WTC11 (cell line): ENCODE results near the gene CASP6. TPM values are rescaled to one million over a fixed set of nuclear protein-coding genes. Genes with fewer than 3 reads are reported as not detected.

Experiments
- ATAC-seq: fragments of 200-7000 bp; cut with Tn5 transposase; 2 replicates; pipeline ENCODE4 v1.10.0; 2021; ENCODE audit warnings: mild to moderate bottlenecking, moderate library complexity
- CTCF ChIA-PET: fragments of 300-600 bp; sonication (Branson Sonifier 250); formaldehyde crosslinking; loops from one replicate; lab custom pipeline; 2021; ENCODE audit warnings: antibody characterized with exemption; lab: Charles Lee
- POLR2A ChIA-PET: fragments of 350-600 bp; sonication (Branson Sonifier 250); formaldehyde crosslinking; loops from one replicate; lab custom pipeline; 2021; ENCODE audit warnings: antibody characterized with exemption; lab: Charles Lee
- DNase-seq: peaks from one replicate; pipeline ENCODE4 v3.0.0; 2021; ENCODE audit warnings: low spot score
- H3K27ac Mint-ChIP-seq: 2 replicates; pipeline ENCODE4 v1.8.0; 2021; ENCODE audit warnings: mixed read lengths
- H3K27me3 Mint-ChIP-seq: 2 replicates; pipeline ENCODE4 v1.8.0; 2021; ENCODE audit warnings: low read depth, mild to moderate bottlenecking, moderate library complexity, mixed read lengths
- H3K36me3 Mint-ChIP-seq: 2 replicates; pipeline ENCODE4 v1.8.0; 2021; ENCODE audit warnings: mixed read lengths
- H3K4me1 Mint-ChIP-seq: 2 replicates; pipeline ENCODE4 v1.8.0; 2022; ENCODE audit warnings: mixed read lengths
- H3K4me3 Mint-ChIP-seq: 2 replicates; pipeline ENCODE4 v1.8.0; 2021; ENCODE audit warnings: mild to moderate bottlenecking, moderate library complexity, mixed read lengths
- H3K9me3 Mint-ChIP-seq: 2 replicates; pipeline ENCODE4 v1.8.0; 2021; ENCODE audit warnings: mixed read lengths
- CREM ChIP-seq: sonication (generic); formaldehyde crosslinking; IDR thresholded peaks from 2 replicates; pipeline ENCODE4 v1.8.1; 2022; ENCODE audit warnings: mild to moderate bottlenecking, missing genetic modification reagents, moderate library complexity
- ELF4 ChIP-seq: sonication (generic); formaldehyde crosslinking; IDR thresholded peaks from 2 replicates; pipeline ENCODE4 v1.8.1; 2022; ENCODE audit warnings: low read depth, mild to moderate bottlenecking, moderate library complexity, missing genetic modification reagents
- GRHL2 ChIP-seq: fragments of 250-450 bp; sonication (Bioruptor Pico); IDR thresholded peaks from 2 replicates; pipeline ENCODE4 v1.8.0; 2022; ENCODE audit warnings: mild to moderate bottlenecking, moderate library complexity; ENCODE audit not compliant: insufficient replicate concordance, severe bottlenecking
- JAZF1 ChIP-seq: fragments of 250-450 bp; sonication (Bioruptor Pico); IDR thresholded peaks from 2 replicates; pipeline ENCODE4 v1.9.0; 2021; ENCODE audit warnings: moderate library complexity, mild to moderate bottlenecking, inconsistent platforms
- NFE2L1 ChIP-seq: sonication (generic); formaldehyde crosslinking; IDR thresholded peaks from 2 replicates; pipeline ENCODE4 v1.8.1; 2023; ENCODE audit warnings: missing genetic modification reagents
- NR2C2 ChIP-seq: sonication (generic); formaldehyde crosslinking; IDR thresholded peaks from 2 replicates; pipeline ENCODE4 v1.8.0; 2022; ENCODE audit warnings: mild to moderate bottlenecking, missing genetic modification reagents
- TCF7 ChIP-seq: sonication (generic); formaldehyde crosslinking; IDR thresholded peaks from 2 replicates; pipeline ENCODE4 v1.8.0; 2022; ENCODE audit warnings: mild to moderate bottlenecking, low read depth, missing genetic modification reagents, moderate library complexity
- ZNF121 ChIP-seq: sonication (generic); formaldehyde crosslinking; IDR thresholded peaks from 2 replicates; pipeline ENCODE4 v1.8.0; 2023; ENCODE audit warnings: missing genetic modification reagents
- ZNF416 ChIP-seq: fragments of 250-450 bp; sonication (Bioruptor Pico); IDR thresholded peaks from 2 replicates; pipeline ENCODE4 v1.9.0; 2021; ENCODE audit warnings: mild to moderate bottlenecking, inconsistent platforms
- total RNA-seq: library from RNA; stranded (reverse); gene quantifications from 3 replicates; pipeline ENCODE4 v1.2.3, GENCODE V29; 2021
- TF ChIP-seq, protein P1 (sequence below): sonication (generic); formaldehyde crosslinking; conservative IDR thresholded peaks from 2 replicates; pipeline ENCODE4 v1.8.1; 2023; ENCODE audit warnings: mild to moderate bottlenecking, low read depth, missing genetic modification reagents, moderate library complexity
- TF ChIP-seq, protein P2 (sequence below): sonication (generic); formaldehyde crosslinking; IDR thresholded peaks from 2 replicates; pipeline ENCODE4 v1.8.1; 2023; ENCODE audit warnings: mild to moderate bottlenecking, missing genetic modification reagents
- TF ChIP-seq, protein P3 (sequence below): fragments of 250-450 bp; sonication (Bioruptor Pico); IDR thresholded peaks from 2 replicates; pipeline ENCODE4 v1.8.0; 2021; ENCODE audit warnings: mild to moderate bottlenecking
- TF ChIP-seq, protein P4 (sequence below): fragments of 250-450 bp; sonication (Bioruptor Pico); conservative IDR thresholded peaks from 2 replicates; pipeline ENCODE4 v1.9.0; 2021; ENCODE audit warnings: mild to moderate bottlenecking

CASP6 gene
- total RNA-seq, 1 experiment from 2014 or later, result 26.0 TPM

DNA sequence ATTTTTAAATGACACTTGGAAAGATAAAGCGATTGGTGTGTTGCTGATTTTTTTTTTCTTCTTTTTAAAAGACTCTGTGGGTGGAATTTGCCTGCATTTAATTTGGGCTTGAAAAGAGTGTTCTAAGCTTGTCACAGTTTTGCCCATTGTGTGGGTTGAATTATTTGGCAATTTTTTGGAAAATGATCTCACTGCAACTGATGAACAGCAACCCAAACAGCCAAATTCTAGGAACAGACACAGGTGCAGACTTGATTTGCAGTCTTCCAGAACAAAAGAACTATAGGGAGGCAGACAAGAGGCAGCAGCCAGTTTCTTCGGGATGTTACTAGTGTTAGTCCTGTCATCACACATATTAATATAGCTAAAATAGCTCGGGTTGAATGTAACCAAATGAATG is 40.5 kb downstream of the CASP6 start:
- ATAC-seq (peak; percentile 26; the same call in 1 of the 2 replicates), DNase-seq (no peak)
- ChIA-PET POLR2A (no interaction called here), CTCF (interaction anchor here (1.0 kb wide), 2 partner anchors 10 to 241 kb away, joined by 3 to 4 read pairs; no protein-coding TSS in a partner anchor)
- Mint-ChIP-seq H3K4me1 (peaks cover 23% of the 10 kb centered on the region), H3K4me3 (no peak overlapping the region), H3K36me3 (no peaks in the 10 kb centered on the region), H3K27ac (no peak overlapping the region; the same call in 1 of the 2 replicates), H3K9me3 (no peaks in the 10 kb centered on the region), H3K27me3 (no peaks in the 10 kb centered on the region)
- TF ChIP-seq CREM (CRISPR knock-in tag) (no peak), JAZF1 (no peak), GRHL2 (CRISPR knock-in tag) (no peak), ELF4 (CRISPR knock-in tag) (no peak)

DNA sequence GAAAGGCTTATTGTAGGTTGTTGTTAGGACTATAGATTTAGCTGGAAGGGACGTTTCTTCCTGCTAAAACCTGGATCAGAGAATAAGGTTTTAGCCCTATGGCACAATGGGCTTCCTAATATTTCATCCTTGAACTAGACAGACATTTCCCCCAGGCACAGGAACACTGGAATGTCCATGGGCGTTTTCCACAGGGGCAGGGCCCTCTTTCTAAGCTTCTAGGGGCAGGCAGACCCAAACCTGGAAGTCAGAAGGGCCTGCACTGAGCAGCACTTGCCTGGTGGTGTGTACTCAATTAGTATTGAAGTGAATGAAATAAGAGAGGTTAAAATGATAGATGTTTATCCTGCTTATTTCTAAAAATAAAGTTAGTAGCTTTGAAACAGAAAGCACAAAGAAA is 41.1 kb downstream of the CASP6 start:
- H3K4me1 Mint-ChIP-seq, result peaks cover 23% of the 10 kb centered on the region
- H3K27me3 Mint-ChIP-seq, result no peaks in the 10 kb centered on the region
- CTCF ChIA-PET, result interaction anchor here (1.0 kb wide), 1 partner anchor 9 kb away, joined by 4 read pairs; no protein-coding TSS in a partner anchor
- H3K27ac Mint-ChIP-seq, result peak overlapping the region; percentile 86
- TF ChIP-seq TCF7 (CRISPR knock-in tag), result no peak
- TF ChIP-seq, protein P1, sequence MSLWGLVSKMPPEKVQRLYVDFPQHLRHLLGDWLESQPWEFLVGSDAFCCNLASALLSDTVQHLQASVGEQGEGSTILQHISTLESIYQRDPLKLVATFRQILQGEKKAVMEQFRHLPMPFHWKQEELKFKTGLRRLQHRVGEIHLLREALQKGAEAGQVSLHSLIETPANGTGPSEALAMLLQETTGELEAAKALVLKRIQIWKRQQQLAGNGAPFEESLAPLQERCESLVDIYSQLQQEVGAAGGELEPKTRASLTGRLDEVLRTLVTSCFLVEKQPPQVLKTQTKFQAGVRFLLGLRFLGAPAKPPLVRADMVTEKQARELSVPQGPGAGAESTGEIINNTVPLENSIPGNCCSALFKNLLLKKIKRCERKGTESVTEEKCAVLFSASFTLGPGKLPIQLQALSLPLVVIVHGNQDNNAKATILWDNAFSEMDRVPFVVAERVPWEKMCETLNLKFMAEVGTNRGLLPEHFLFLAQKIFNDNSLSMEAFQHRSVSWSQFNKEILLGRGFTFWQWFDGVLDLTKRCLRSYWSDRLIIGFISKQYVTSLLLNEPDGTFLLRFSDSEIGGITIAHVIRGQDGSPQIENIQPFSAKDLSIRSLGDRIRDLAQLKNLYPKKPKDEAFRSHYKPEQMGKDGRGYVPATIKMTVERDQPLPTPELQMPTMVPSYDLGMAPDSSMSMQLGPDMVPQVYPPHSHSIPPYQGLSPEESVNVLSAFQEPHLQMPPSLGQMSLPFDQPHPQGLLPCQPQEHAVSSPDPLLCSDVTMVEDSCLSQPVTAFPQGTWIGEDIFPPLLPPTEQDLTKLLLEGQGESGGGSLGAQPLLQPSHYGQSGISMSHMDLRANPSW (CRISPR knock-in tag), result no peak
- TF ChIP-seq, protein P2, sequence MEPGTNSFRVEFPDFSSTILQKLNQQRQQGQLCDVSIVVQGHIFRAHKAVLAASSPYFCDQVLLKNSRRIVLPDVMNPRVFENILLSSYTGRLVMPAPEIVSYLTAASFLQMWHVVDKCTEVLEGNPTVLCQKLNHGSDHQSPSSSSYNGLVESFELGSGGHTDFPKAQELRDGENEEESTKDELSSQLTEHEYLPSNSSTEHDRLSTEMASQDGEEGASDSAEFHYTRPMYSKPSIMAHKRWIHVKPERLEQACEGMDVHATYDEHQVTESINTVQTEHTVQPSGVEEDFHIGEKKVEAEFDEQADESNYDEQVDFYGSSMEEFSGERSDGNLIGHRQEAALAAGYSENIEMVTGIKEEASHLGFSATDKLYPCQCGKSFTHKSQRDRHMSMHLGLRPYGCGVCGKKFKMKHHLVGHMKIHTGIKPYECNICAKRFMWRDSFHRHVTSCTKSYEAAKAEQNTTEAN (CRISPR knock-in tag), result no peak
- no peak for TF ChIP-seq NR2C2
- no peak for TF ChIP-seq NFE2L1 (CRISPR knock-in tag)
- TF ChIP-seq, all 79 proteins: peak for 0
- no peak overlapping the region for H3K4me3 Mint-ChIP-seq
- H3K9me3 Mint-ChIP-seq, result no peaks in the 10 kb centered on the region
- ATAC-seq (no peak), DNase-seq (no peak)
- no peaks in the 10 kb centered on the region for H3K36me3 Mint-ChIP-seq
- POLR2A ChIA-PET, result no interaction called here

DNA sequence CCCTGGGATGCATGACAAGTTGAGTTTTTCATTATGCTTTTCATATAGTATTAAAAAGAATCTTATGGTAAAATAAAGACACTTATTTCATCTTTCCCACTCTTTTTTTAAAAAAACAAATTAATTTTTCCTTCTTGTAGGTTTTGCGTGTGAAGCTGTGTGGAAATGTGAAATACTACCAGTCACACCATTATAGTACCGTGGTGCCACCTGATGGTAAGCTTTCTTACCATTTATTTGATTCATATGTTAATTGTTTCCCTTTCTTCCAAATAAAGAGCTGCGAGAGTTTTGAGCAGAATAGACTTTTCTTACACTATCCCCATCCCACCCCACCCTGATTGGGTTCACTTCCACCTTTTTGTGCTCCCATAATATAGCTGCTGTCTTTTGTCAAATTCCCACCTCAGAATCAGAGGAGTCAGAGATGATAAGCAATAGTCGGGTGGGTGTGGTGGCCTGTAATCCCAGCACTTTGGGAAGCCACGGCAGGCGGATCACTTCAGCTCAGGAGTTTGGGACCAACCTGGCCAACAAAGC is 44.3 kb downstream of the CASP6 start:
- DNase-seq, result no peak
- peak; percentile 37; the same call in 1 of the 2 replicates for ATAC-seq
- POLR2A ChIA-PET, result no interaction called here

DNA sequence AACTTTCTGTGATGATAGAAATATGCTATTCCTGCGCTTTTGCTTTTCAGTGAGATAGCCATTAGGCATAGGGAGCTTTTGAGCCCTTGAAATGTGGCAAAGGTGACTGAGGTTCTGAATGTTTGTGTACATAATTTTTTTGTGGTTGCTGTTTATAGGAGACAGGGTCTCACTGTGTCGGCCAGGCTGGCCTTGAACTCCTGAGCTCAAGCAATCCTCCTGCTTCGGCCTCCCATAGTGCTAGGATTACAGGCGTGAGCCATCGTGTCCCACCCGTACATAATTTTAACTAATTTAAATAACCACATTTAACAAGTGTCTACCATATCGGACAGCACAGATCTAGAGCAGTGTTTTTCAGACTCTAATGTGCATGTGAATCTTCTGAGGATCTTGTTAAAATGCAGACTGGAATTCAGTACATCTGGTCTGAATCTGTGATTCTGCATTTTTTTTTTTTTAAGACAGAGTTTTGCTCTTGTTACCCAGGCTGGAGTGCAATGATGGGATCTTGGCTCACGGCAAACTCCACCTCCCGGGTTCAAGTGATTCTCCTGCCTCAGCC is 45.3 kb downstream of the CASP6 start:
- no peaks in the 10 kb centered on the region for H3K9me3 Mint-ChIP-seq
- peaks cover 18% of the 10 kb centered on the region for H3K4me1 Mint-ChIP-seq
- ChIA-PET CTCF (no interaction called here), POLR2A (no interaction called here)
- H3K27me3 Mint-ChIP-seq, result no peaks in the 10 kb centered on the region
- no peaks in the 10 kb centered on the region for H3K36me3 Mint-ChIP-seq
- TF ChIP-seq, protein P3, sequence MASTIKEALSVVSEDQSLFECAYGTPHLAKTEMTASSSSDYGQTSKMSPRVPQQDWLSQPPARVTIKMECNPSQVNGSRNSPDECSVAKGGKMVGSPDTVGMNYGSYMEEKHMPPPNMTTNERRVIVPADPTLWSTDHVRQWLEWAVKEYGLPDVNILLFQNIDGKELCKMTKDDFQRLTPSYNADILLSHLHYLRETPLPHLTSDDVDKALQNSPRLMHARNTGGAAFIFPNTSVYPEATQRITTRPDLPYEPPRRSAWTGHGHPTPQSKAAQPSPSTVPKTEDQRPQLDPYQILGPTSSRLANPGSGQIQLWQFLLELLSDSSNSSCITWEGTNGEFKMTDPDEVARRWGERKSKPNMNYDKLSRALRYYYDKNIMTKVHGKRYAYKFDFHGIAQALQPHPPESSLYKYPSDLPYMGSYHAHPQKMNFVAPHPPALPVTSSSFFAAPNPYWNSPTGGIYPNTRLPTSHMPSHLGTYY (CRISPR knock-in tag), result no peak
- 0 out of 2 replicates have a peak, but pooled peaks have one; percentile 11 for TF ChIP-seq ZNF121 (CRISPR knock-in tag)
- DNase-seq, result no peak
- no peak for ATAC-seq
- no peak overlapping the region for H3K4me3 Mint-ChIP-seq
- H3K27ac Mint-ChIP-seq, result no peak overlapping the region

More for the DNA sequence above, 44.3 kb downstream of the CASP6 start:
- no peaks in the 10 kb centered on the region for H3K9me3 Mint-ChIP-seq
- no peaks in the 10 kb centered on the region for H3K27me3 Mint-ChIP-seq
- H3K4me1 Mint-ChIP-seq, result peaks cover 23% of the 10 kb centered on the region
- TF ChIP-seq CREM (CRISPR knock-in tag) (no peak), ZNF416 (CRISPR knock-in tag) (no peak)
- TF ChIP-seq, protein P4, sequence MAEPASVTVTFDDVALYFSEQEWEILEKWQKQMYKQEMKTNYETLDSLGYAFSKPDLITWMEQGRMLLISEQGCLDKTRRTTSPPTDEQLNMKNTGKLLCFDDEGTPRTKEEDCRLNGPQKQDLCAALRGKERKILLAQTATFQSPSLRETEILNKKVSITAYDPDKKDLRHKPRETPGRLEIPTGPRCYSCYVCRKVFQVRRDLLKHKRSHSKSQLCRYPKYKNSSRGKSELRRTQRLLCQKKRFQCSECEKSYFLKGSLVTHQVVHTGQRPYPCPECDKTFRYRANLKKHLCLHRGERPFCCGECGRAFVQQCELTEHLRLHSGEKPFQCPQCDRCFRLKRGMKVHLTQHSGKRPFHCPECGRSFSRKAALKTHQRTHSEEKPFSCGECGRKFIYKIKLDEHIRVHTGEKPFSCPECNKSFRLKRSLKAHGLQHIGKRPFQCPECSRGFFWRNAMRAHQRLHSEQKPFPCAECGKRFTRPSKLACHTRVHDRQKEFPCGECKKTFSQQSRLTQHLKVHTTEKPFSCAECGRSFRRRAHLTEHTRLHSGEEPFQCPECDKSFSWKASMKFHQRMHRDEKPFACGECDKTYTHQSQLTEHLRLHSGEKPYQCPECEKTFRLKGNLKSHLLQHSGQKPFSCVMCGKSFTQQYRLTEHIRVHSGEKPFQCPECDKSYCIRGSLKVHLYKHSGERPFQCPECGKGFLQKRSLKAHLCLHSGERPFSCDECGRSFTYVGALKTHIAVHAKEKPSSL, result no peak
- no peaks in the 10 kb centered on the region for H3K36me3 Mint-ChIP-seq
- H3K4me3 Mint-ChIP-seq, result no peak overlapping the region
- CTCF ChIA-PET, result interaction anchor here (0.6 to 1.6 kb wide), 12 partner anchors 10 to 248 kb away, joined by 3 to 11 read pairs (median 4); partner anchors contain the start of genes CASP6 and SEC24B
- H3K27ac Mint-ChIP-seq, result no peak overlapping the region
